Measurements from ENCODE around the gene DLGAP1.

The DLGAP1 gene

GRCh38 chr18:3889121-3889520 is 566.0 kb downstream of the DLGAP1 start (continued):
- TF ChIP-seq CTCF (tag by site-specific recombination; IDR thresholded peaks at IDR 0.05): no peak
- TF ChIP-seq ZFP69B (tag by site-specific recombination; IDR thresholded peaks at IDR 0.05): no peak
- TF ChIP-seq AEBP2 (tag by site-specific recombination; IDR thresholded peaks at IDR 0.05; ENCODE audit: borderline replicate concordance): no peak
- TF ChIP-seq ZNF449 (tag by site-specific recombination; IDR thresholded peaks at IDR 0.05): no peak
- no peak for TF ChIP-seq PRDM10 (tag by site-specific recombination; IDR thresholded peaks at IDR 0.05)
- no peak for TF ChIP-seq ZNF274 (IDR thresholded peaks at IDR 0.05; ENCODE audit: low read length)
- TF ChIP-seq ZNF274 (tag by site-specific recombination; IDR thresholded peaks at IDR 0.05; ENCODE audit: borderline replicate concordance): no peak

- ChIA-PET CTCF (interaction anchor here (0.6 to 2.9 kb wide), 8 partner anchors 11 to 513 kb away, joined by 3 to 17 read pairs (median 4); no protein-coding TSS in a partner anchor), POLR2A (no interaction called here)
- no peaks in the 10 kb centered on the region for H3K36me3 ChIP-seq (ENCODE audit: control insufficient read depth in 2 of 2, insufficient read depth in 1 of 2, low read length in 2 of 2)
- H3K4me3 ChIP-seq (ENCODE audit: low read depth, low read length): no peak overlapping the region
- H3K4me1 ChIP-seq (ENCODE audit: control insufficient read depth, insufficient read depth, low read length): peaks cover 2% of the 10 kb centered on the region
- TF ChIP-seq ZNF184 (tag by site-specific recombination; IDR thresholded peaks at IDR 0.05): no peak
- TF ChIP-seq MYNN (tag by site-specific recombination; IDR thresholded peaks at IDR 0.05; ENCODE audit: borderline replicate concordance): no peak
- TF ChIP-seq ZNF639 (tag by site-specific recombination; IDR thresholded peaks at IDR 0.05): no peak
- no peak for TF ChIP-seq KLF7 (tag by site-specific recombination; IDR thresholded peaks at IDR 0.05; ENCODE audit: borderline replicate concordance)
- no peak for TF ChIP-seq WT1 (tag by site-specific recombination; IDR thresholded peaks at IDR 0.05)
- TF ChIP-seq ZBTB20 (tag by site-specific recombination; IDR thresholded peaks at IDR 0.05): no peak
- TF ChIP-seq ZNF645 (tag by site-specific recombination; IDR thresholded peaks at IDR 0.05): no peak
- TF ChIP-seq YY1 (tag by site-specific recombination; IDR thresholded peaks at IDR 0.05): no peak
- TF ChIP-seq ZNF274 (IDR thresholded peaks at IDR 0.05; ENCODE audit: low read length): no peak
- TF ChIP-seq ZNF274 (tag by site-specific recombination; IDR thresholded peaks at IDR 0.05; ENCODE audit: borderline replicate concordance): no peak
- TF ChIP-seq ZFP41 (tag by site-specific recombination; IDR thresholded peaks at IDR 0.05; ENCODE audit: borderline replicate concordance): no peak
- no peak for TF ChIP-seq ZNF600 (tag by site-specific recombination; IDR thresholded peaks at IDR 0.05)
- TF ChIP-seq ZNF561 (tag by site-specific recombination; IDR thresholded peaks at IDR 0.05; ENCODE audit: borderline replicate concordance): no peak
- no peak for TF ChIP-seq ZNF266 (tag by site-specific recombination; IDR thresholded peaks at IDR 0.05; ENCODE audit: low read depth)
- no peak for TF ChIP-seq KLF8 (tag by site-specific recombination; IDR thresholded peaks at IDR 0.05)
- no peak for TF ChIP-seq RBAK (tag by site-specific recombination; IDR thresholded peaks at IDR 0.05)
- peak overlapping the region; percentile 4; the same call in 1 of the 2 replicates for H3K27ac ChIP-seq (ENCODE audit: extremely low read depth, low read depth, low read length)
- H3K9me3 ChIP-seq (ENCODE audit: control insufficient read depth, insufficient read depth, low read depth, low read length): no peaks in the 10 kb centered on the region
Measured at GRCh38 chr18:3886575-3887322, 568.4 kb downstream of the DLGAP1 start.
